HG03575 (cell line): ENCODE data around the gene MAD1L1.

Experiments
- ATAC-seq: cut with Tn5 transposase; IDR thresholded peaks from one replicate; pipeline ENCODE4 v1.9.1; 2021; ENCODE audit not compliant: unreplicated experiment, insufficient number of reproducible peaks, low FRiP score; ENCODE audit errors: extremely low read depth

MAD1L1 gene

GRCh38 chr7:2223321-2223720 lies 9.4 kb downstream of the MAD1L1 start:
- ATAC-seq, result no peak

- ATAC-seq, result no peak
Measured at GRCh38 chr7:2222516-2222915, 10.2 kb downstream of the MAD1L1 start.

GRCh38 chr7:2220954-2221353 lies 11.8 kb downstream of the MAD1L1 start:
- no peak for ATAC-seq

GRCh38 chr7:2220506-2220905 lies 12.2 kb downstream of the MAD1L1 start:
- ATAC-seq, result no peak

GRCh38 chr7:2220030-2220429 lies 12.7 kb downstream of the MAD1L1 start:
- no peak for ATAC-seq

- no peak for ATAC-seq
Measured at GRCh38 chr7:2219606-2220005, 13.1 kb downstream of the MAD1L1 start.

- ATAC-seq, result no peak
Measured at GRCh38 chr7:2219136-2219535, 13.6 kb downstream of the MAD1L1 start.

- ATAC-seq, result no peak
Measured at GRCh38 chr7:2218444-2218785, 14.3 kb downstream of the MAD1L1 start.

- no peak for ATAC-seq
Measured at GRCh38 chr7:2217716-2218443, 14.9 kb downstream of the MAD1L1 start.

- ATAC-seq, result no peak
Measured at GRCh38 chr7:2217206-2217605, 15.5 kb downstream of the MAD1L1 start.

GRCh38 chr7:2215851-2216250 lies 16.9 kb downstream of the MAD1L1 start:
- ATAC-seq, result no peak

- ATAC-seq, result no peak
Measured at GRCh38 chr7:2214636-2215035, 18.1 kb downstream of the MAD1L1 start.

- no peak for ATAC-seq
Measured at GRCh38 chr7:2213551-2214215, 19.1 kb downstream of the MAD1L1 start.

- no peak for ATAC-seq
Measured at GRCh38 chr7:2212906-2213305, 19.8 kb downstream of the MAD1L1 start.

- no peak for ATAC-seq
Measured at GRCh38 chr7:2211926-2212325, 20.8 kb downstream of the MAD1L1 start.

- ATAC-seq, result no peak
Measured at GRCh38 chr7:2211259-2211880, 21.4 kb downstream of the MAD1L1 start.

- ATAC-seq, result no peak
Measured at GRCh38 chr7:2210551-2211258, 22.0 kb downstream of the MAD1L1 start.

- ATAC-seq, result no peak
Measured at GRCh38 chr7:2209961-2210323, 22.8 kb downstream of the MAD1L1 start.

- no peak for ATAC-seq
Measured at GRCh38 chr7:2209146-2209960, 23.4 kb downstream of the MAD1L1 start.
